ENCODE data around the gene TWNK.

DNA sequence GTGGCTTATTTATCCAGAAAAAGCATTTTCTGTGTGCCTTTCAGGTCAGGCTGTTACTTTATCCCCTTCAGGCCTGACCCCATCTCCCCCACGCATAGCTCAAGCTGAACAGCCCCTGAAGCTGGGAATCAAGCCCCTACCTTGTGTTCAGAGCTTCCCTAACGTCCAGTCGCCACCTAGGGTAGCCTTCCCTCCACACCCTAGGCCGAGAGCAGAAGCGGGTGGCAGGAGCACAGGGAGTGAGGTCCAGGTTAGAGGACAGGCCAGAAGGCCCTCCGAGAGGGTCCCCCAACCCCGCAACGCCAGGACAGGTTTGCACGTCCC lies 18.5 kb upstream of the TWNK start:
- TF ChIP-seq POLR2A (IDR thresholded peaks at IDR 0.05) = no peak
- TF ChIP-seq, protein P1, sequence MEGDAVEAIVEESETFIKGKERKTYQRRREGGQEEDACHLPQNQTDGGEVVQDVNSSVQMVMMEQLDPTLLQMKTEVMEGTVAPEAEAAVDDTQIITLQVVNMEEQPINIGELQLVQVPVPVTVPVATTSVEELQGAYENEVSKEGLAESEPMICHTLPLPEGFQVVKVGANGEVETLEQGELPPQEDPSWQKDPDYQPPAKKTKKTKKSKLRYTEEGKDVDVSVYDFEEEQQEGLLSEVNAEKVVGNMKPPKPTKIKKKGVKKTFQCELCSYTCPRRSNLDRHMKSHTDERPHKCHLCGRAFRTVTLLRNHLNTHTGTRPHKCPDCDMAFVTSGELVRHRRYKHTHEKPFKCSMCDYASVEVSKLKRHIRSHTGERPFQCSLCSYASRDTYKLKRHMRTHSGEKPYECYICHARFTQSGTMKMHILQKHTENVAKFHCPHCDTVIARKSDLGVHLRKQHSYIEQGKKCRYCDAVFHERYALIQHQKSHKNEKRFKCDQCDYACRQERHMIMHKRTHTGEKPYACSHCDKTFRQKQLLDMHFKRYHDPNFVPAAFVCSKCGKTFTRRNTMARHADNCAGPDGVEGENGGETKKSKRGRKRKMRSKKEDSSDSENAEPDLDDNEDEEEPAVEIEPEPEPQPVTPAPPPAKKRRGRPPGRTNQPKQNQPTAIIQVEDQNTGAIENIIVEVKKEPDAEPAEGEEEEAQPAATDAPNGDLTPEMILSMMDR (IDR thresholded peaks at IDR 0.05) = no peak

Data from suprapubic skin (tissue), 3 donors.